IMR-90 (cell line): ENCODE measurements around the gene TULP4. TPM values are rescaled to one million over a fixed set of nuclear protein-coding genes. Genes with fewer than 3 reads are reported as not detected.

ENCODE experiments used
- ATAC-seq: fragments of 200-7000 bp; cut with Tn5 transposase; 2 replicates; pipeline ENCODE4 v1.9.1; 2020; ENCODE audit warnings: low read depth, mild to moderate bottlenecking, moderate library complexity
- BruUV-seq: library from RNA; stranded (reverse); fragments of 400-500 nt; replicated peaks from 2 replicates; lab custom pipeline; 2021; lab: Mats Ljungman, UMichigan
- CTCF ChIA-PET: fragments of 300-600 bp; formaldehyde crosslinking; extraction: SDS; loops from one replicate; lab custom pipeline; 2021; ENCODE audit warnings: antibody characterized with exemption; lab: Yijun Ruan, JAX
- POLR2A ChIA-PET: fragments of 300-600 bp; sonication (Branson Sonifier 250); formaldehyde crosslinking; loops from one replicate; lab custom pipeline; 2022; ENCODE audit warnings: antibody characterized with exemption; ENCODE audit not compliant: unreplicated experiment; lab: Charles Lee
- DNase-seq: peaks from one replicate; pipeline ENCODE4 v3.0.0; 2013
- H2AFZ ChIP-seq: replicated peaks from 2 replicates; pipeline ENCODE3; 2013; ENCODE audit warnings: low read length, mild to moderate bottlenecking; ENCODE audit not compliant: poor library complexity
- H2AK5ac ChIP-seq: 2 replicates; pipeline ENCODE4 v1.6.1; 2013; ENCODE audit warnings: low read depth, low read length, inconsistent platforms
- H2AK9ac ChIP-seq: replicated peaks from 2 replicates; pipeline ENCODE3; 2013; ENCODE audit warnings: mild to moderate bottlenecking, low read depth, low read length, moderate library complexity; ENCODE audit not compliant: poor library complexity
- H2BK120ac ChIP-seq: 2 replicates; pipeline ENCODE4 v1.6.1; 2013; ENCODE audit warnings: low read depth, low read length, inconsistent platforms
- H2BK15ac ChIP-seq: 3 replicates; pipeline ENCODE4 v1.6.1; 2013; ENCODE audit warnings: low read depth, low read length, inconsistent platforms
- H2BK20ac ChIP-seq: 2 replicates; pipeline ENCODE4 v1.6.1; 2013; ENCODE audit warnings: low read depth, mild to moderate bottlenecking, inconsistent platforms, low read length, moderate library complexity
- H2BK5ac ChIP-seq: 2 replicates; pipeline ENCODE4 v1.6.1; 2013; ENCODE audit warnings: mild to moderate bottlenecking, low read depth, low read length, inconsistent platforms; ENCODE audit not compliant: poor library complexity, severe bottlenecking
- H3K14ac ChIP-seq: replicated peaks from 2 replicates; pipeline ENCODE4 v1.6.1; 2013; ENCODE audit warnings: low read depth, low read length, inconsistent platforms
- H3K18ac ChIP-seq: 2 replicates; pipeline ENCODE4 v1.6.1; 2013; ENCODE audit warnings: low read depth, low read length, control low read depth
- H3K23ac ChIP-seq: 2 replicates; pipeline ENCODE4 v1.6.1; 2013; ENCODE audit warnings: low read depth, low read length, inconsistent platforms
- H3K27ac ChIP-seq: 2 replicates; pipeline ENCODE4 v1.5.1; 2013; ENCODE audit warnings: mild to moderate bottlenecking, control low read depth, low read length; ENCODE audit not compliant: insufficient read depth
- H3K27me3 ChIP-seq: 2 replicates; pipeline ENCODE4 v1.6.1; 2013; ENCODE audit warnings: low read length; ENCODE audit not compliant: control insufficient read depth, insufficient read depth
- H3K36me3 ChIP-seq: 2 replicates; pipeline ENCODE4 v1.6.1; 2013; ENCODE audit warnings: low read length, mixed read lengths; ENCODE audit not compliant: control insufficient read depth, insufficient read depth
- H3K4ac ChIP-seq: 2 replicates; pipeline ENCODE4 v1.6.1; 2013; ENCODE audit warnings: low read depth, low read length, inconsistent platforms
- H3K4me1 ChIP-seq: 2 replicates; pipeline ENCODE4 v1.6.1; 2013; ENCODE audit warnings: low read length, mixed read lengths; ENCODE audit not compliant: control insufficient read depth, insufficient read depth
- H3K4me2 ChIP-seq: 2 replicates; pipeline ENCODE4 v1.6.1; 2013; ENCODE audit warnings: low read depth, mild to moderate bottlenecking, control low read depth, low read length, moderate library complexity
- H3K4me3 ChIP-seq: 2 replicates; pipeline ENCODE4 v1.5.1; 2013; ENCODE audit warnings: low read depth, mild to moderate bottlenecking, control low read depth, low read length, moderate library complexity; ENCODE audit not compliant: insufficient read depth
- H3K56ac ChIP-seq: 2 replicates; pipeline ENCODE4 v1.6.1; 2013; ENCODE audit warnings: low read length, inconsistent platforms; ENCODE audit not compliant: insufficient read depth; ENCODE audit errors: extremely low read depth
- H3K79me1 ChIP-seq, 2 experiments: 2 replicates each; pipeline ENCODE4 v1.6.1; 2013; ENCODE audit warnings: low read length in 2 of 2, inconsistent platforms in 1 of 2, low read depth in 1 of 2
- H3K9ac ChIP-seq: 2 replicates; pipeline ENCODE4 v1.6.1; 2013; ENCODE audit warnings: low read depth, low read length, control low read depth
- H3K9me1 ChIP-seq: 2 replicates; pipeline ENCODE4 v1.6.1; 2013; ENCODE audit warnings: low read length, inconsistent platforms; ENCODE audit not compliant: insufficient read depth
- H3K9me3 ChIP-seq: 2 replicates; pipeline ENCODE4 v1.6.1; 2013; ENCODE audit warnings: low read length; ENCODE audit not compliant: control insufficient read depth, insufficient read depth
- H4K20me1 ChIP-seq: 2 replicates; pipeline ENCODE4 v1.6.1; 2013; ENCODE audit warnings: low read length, inconsistent platforms; ENCODE audit not compliant: insufficient read depth
- H4K5ac ChIP-seq: 2 replicates; pipeline ENCODE4 v1.6.1; 2013; ENCODE audit warnings: mild to moderate bottlenecking, low read depth, low read length, control low read depth
- H4K8ac ChIP-seq, 2 experiments: 2 replicates each; pipeline ENCODE4 v1.6.1; 2013; ENCODE audit warnings: low read depth in 2 of 2, low read length in 2 of 2, control low read depth in 1 of 2, inconsistent platforms in 1 of 2
- H4K91ac ChIP-seq: 2 replicates; pipeline ENCODE4 v1.6.1; 2013; ENCODE audit warnings: low read depth, low read length, inconsistent platforms; ENCODE audit not compliant: insufficient read depth
- BHLHE40 ChIP-seq: fragments of 150-350 bp; IDR thresholded peaks from 2 replicates; pipeline ENCODE4 v1.6.1; 2016; ENCODE audit warnings: mild to moderate bottlenecking, low read depth, low read length
- CEBPB ChIP-seq: IDR thresholded peaks from 2 replicates; pipeline ENCODE4 v1.6.1; 2012; ENCODE audit warnings: low read depth, low read length, improper control_type of control experiment
- CHD1 ChIP-seq: IDR thresholded peaks from 2 replicates; pipeline ENCODE4 v1.6.1; 2012; ENCODE audit warnings: low read depth, low read length, improper control_type of control experiment
- CTCF ChIP-seq: conservative IDR thresholded peaks from 2 replicates; pipeline ENCODE4 v1.5.1; 2012; ENCODE audit warnings: mild to moderate bottlenecking, low read depth, low read length, improper control_type of control experiment
- FOS ChIP-seq: fragments of 150-350 bp; IDR thresholded peaks from 2 replicates; pipeline ENCODE4 v1.6.1; 2016; ENCODE audit warnings: low read depth, low read length
- MAFK ChIP-seq: IDR thresholded peaks from 2 replicates; pipeline ENCODE4 v1.6.1; 2012; ENCODE audit warnings: low read depth, low read length, improper control_type of control experiment
- MAZ ChIP-seq: IDR thresholded peaks from 2 replicates; pipeline ENCODE4 v1.6.1; 2012; ENCODE audit warnings: low read depth, mild to moderate bottlenecking, low read length, improper control_type of control experiment, moderate library complexity, borderline replicate concordance
- MXI1 ChIP-seq: IDR thresholded peaks from 2 replicates; pipeline ENCODE4 v1.6.1; 2012; ENCODE audit warnings: low read depth, mild to moderate bottlenecking, low read length, moderate library complexity, borderline replicate concordance
- NFE2L2 ChIP-seq: fragments of 150-350 bp; IDR thresholded peaks from 2 replicates; pipeline ENCODE4 v1.6.1; 2016; ENCODE audit warnings: low read depth, mild to moderate bottlenecking, low read length
- POLR2A ChIP-seq: IDR thresholded peaks from 2 replicates; pipeline ENCODE4 v1.6.1; 2012; ENCODE audit warnings: mild to moderate bottlenecking, low read depth, low read length
- RAD21 ChIP-seq: IDR thresholded peaks from 2 replicates; pipeline ENCODE4 v1.6.1; 2012; ENCODE audit warnings: low read length, improper control_type of control experiment
- RCOR1 ChIP-seq: IDR thresholded peaks from 2 replicates; pipeline ENCODE4 v1.6.1; 2012; ENCODE audit warnings: mild to moderate bottlenecking, low read length, improper control_type of control experiment; ENCODE audit not compliant: insufficient replicate concordance
- SMC3 ChIP-seq: fragments of 150-350 bp; IDR thresholded peaks from 2 replicates; pipeline ENCODE4 v1.6.1; 2016; ENCODE audit warnings: low read depth, mild to moderate bottlenecking, antibody characterized with exemption, low read length, moderate library complexity
- WGBS, 2 experiments: methylation state at CpG; one replicate each; pipeline versions ENCODE4 v1.1.5 to v1.1.7; 2013; ENCODE audit warnings: missing lambda C conversion rate in 2 of 2; ENCODE audit not compliant: insufficient read length in 1 of 2; ENCODE audit errors: extremely low coverage in 2 of 2; 5-methylcytosine and 5-hydroxymethylcytosine counted together
- dilution Hi-C: fragments of 300-500 bp; cut with HindIII; formaldehyde crosslinking; loops from one replicate; pipeline ENCODE4 v1.14.3; 2018; ENCODE audit warnings: low sequenced_read_pairs; ENCODE audit not compliant: unreplicated experiment
- in situ Hi-C: fragments of 300-500 bp; cut with MboI; formaldehyde crosslinking; loops from 3 replicates; pipeline ENCODE4 v1.14.3; 2019; ENCODE audit warnings: low sequenced_read_pairs, inconsistent platforms, mixed read lengths
- intact Hi-C: fragments of 100-400 bp; cut with micrococcal nuclease; formaldehyde crosslinking; loops from 2 replicates; pipeline ENCODE4 v1.10.0; 2022
- polyA plus RNA-seq, 3 experiments: library from polyadenylated mRNA; depleted of rRNA; stranded (reverse); fragments of >200 nt; gene quantifications; 2 replicates each; pipeline ENCODE4 v1.2.3, GENCODE V29; 2012; ENCODE audit warnings: low replicate concordance in 1 of 3
- total RNA-seq: library from RNA; depleted of rRNA; stranded (reverse); fragments of >200 nt; gene quantifications from 2 replicates; pipeline ENCODE4 v1.2.3, GENCODE V29; 2012
- TF ChIP-seq, protein P1 (sequence below): fragments of 150-350 bp; IDR thresholded peaks from 2 replicates; pipeline ENCODE4 v1.6.1; 2017; ENCODE audit warnings: mild to moderate bottlenecking, antibody characterized with exemption, low read length, low read depth
- TF ChIP-seq, protein P2 (sequence below): fragments of 150-350 bp; IDR thresholded peaks from 2 replicates; pipeline ENCODE4 v1.6.1; 2016; ENCODE audit warnings: low read depth, mild to moderate bottlenecking, low read length, moderate library complexity, borderline replicate concordance

Gene TULP4
- total and polyA plus RNA-seq, 2 of the 4 experiments (the other 2 are of a cell fraction): 8.1 to 30.6 TPM

DNA sequence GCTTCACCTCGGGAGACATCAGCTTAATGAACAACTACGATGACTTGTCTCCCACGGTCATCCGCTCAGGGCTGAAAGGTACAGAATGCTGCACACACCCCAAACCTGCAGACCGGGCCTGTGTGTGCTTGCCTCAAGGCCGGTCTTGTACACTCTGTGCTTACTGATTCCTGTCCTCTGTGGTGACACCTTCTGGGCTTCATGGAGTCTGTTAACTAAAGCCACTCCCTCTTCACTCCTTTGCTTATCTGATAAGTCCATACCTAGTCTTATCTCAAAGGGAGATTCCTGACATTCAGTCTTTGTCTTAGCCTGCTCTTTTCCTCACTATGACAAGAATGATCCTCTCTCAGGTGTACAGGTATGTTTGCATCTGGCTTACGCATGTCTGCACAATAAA lies 139.9 kb downstream of the TULP4 start:
- WGBS, 2 experiments: 97% methylated on average over 4 of the region's 7 CpGs; no CpG with 5 or more reads in 1 of the 2 experiments
- Histone ChIP-seq H4K8ac (no peak overlapping the region), H3K27ac (no peak overlapping the region), H2AFZ (no peak overlapping the region), H3K9me3 (no peaks in the 10 kb centered on the region), H3K18ac (no peak overlapping the region), H3K4me2 (no peak overlapping the region), H4K5ac (no peak overlapping the region), H2BK15ac (no peak overlapping the region), H3K79me1 (no peaks in the 10 kb centered on the region; a peak in 1 of 4 replicates), H3K9ac (no peak overlapping the region), H3K56ac (no peak overlapping the region), H2BK120ac (no peak overlapping the region), H4K91ac (no peak overlapping the region), H3K4me1 (no peaks in the 10 kb centered on the region), H3K14ac (no peak overlapping the region), H3K36me3 (peaks cover 18% of the 10 kb centered on the region), H3K27me3 (no peaks in the 10 kb centered on the region), H2BK5ac (no peak overlapping the region), H3K9me1 (peaks cover 6% of the 10 kb centered on the region; the same call in 1 of the 2 replicates), H4K20me1 (no peaks in the 10 kb centered on the region), H2AK9ac (no peak overlapping the region), H3K23ac (no peak overlapping the region), H2AK5ac (no peak overlapping the region), H3K4ac (no peak overlapping the region), H3K4me3 (no peak overlapping the region), H2BK20ac (no peak overlapping the region)
- TF ChIP-seq, protein P1, sequence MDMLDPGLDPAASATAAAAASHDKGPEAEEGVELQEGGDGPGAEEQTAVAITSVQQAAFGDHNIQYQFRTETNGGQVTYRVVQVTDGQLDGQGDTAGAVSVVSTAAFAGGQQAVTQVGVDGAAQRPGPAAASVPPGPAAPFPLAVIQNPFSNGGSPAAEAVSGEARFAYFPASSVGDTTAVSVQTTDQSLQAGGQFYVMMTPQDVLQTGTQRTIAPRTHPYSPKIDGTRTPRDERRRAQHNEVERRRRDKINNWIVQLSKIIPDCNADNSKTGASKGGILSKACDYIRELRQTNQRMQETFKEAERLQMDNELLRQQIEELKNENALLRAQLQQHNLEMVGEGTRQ: no peak
- no peak for TF ChIP-seq CTCF
- no peak for TF ChIP-seq RCOR1
- no peak for TF ChIP-seq CHD1
- no peak for TF ChIP-seq POLR2A
- TF ChIP-seq, protein P2, sequence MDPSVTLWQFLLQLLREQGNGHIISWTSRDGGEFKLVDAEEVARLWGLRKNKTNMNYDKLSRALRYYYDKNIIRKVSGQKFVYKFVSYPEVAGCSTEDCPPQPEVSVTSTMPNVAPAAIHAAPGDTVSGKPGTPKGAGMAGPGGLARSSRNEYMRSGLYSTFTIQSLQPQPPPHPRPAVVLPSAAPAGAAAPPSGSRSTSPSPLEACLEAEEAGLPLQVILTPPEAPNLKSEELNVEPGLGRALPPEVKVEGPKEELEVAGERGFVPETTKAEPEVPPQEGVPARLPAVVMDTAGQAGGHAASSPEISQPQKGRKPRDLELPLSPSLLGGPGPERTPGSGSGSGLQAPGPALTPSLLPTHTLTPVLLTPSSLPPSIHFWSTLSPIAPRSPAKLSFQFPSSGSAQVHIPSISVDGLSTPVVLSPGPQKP: no peak
- no peak for TF ChIP-seq FOS
- TF ChIP-seq SMC3: no peak
- no peak for TF ChIP-seq NFE2L2
- no peak for TF ChIP-seq RAD21
- no peak for TF ChIP-seq CEBPB
- TF ChIP-seq MAZ: no peak
- TF ChIP-seq BHLHE40: no peak
- TF ChIP-seq MXI1: no peak
- no peak for TF ChIP-seq MAFK
- dilution Hi-C loops (no loop called here), intact Hi-C loops (no loop called here), in situ Hi-C loops (no loop called here)
- BruUV-seq: no TSS peak
- DNase-seq: no peak
- ChIA-PET POLR2A (no interaction called here), CTCF (no interaction called here)
- no peak for ATAC-seq
